ENCODE measurements around the gene NECAB3.

GRCh38 chr20:33694639-33695012 lies 20.4 kb upstream of the NECAB3 start:
- TF ChIP-seq CTCF (IDR thresholded peaks at IDR 0.05) (no peak), POLR2A (IDR thresholded peaks at IDR 0.05) (no peak)

Measured in uterus (tissue), 2 donors.